Lower lobe of right lung (tissue), 2 donors: ENCODE measurements around the gene IL17RD. TPM values are rescaled to one million over a fixed set of nuclear protein-coding genes. Genes with fewer than 3 reads are reported as not detected.

ENCODE experiments used
- ATAC-seq, 2 donors: fragments of 200-7000 bp; cut with Tn5 transposase; one replicate each; pipeline ENCODE4 v1.9.1; 2020 to 2022; ENCODE audit warnings: mild to moderate bottlenecking in 2 of 2, moderate library complexity in 2 of 2
- DNase-seq: peaks from one replicate; pipeline ENCODE4 v3.0.0-alpha.2; 2020
- H3K27ac ChIP-seq: fragments of 200-600 bp; one replicate; pipeline ENCODE4 v1.8.0; 2022
- H3K27me3 ChIP-seq: fragments of 200-600 bp; one replicate; pipeline ENCODE4 v1.8.0; 2022; ENCODE audit warnings: low read depth
- H3K36me3 ChIP-seq: fragments of 200-600 bp; one replicate; pipeline ENCODE4 v1.8.0; 2022; ENCODE audit warnings: mild to moderate bottlenecking
- H3K4me1 ChIP-seq: fragments of 200-600 bp; one replicate; pipeline ENCODE4 v1.8.0; 2022
- H3K4me3 ChIP-seq: fragments of 200-600 bp; one replicate; pipeline ENCODE4 v1.8.0; 2022; ENCODE audit warnings: mild to moderate bottlenecking
- H3K9me3 ChIP-seq: fragments of 200-600 bp; one replicate; pipeline ENCODE4 v1.8.0; 2022
- CTCF ChIP-seq: fragments of 200-600 bp; IDR thresholded peaks from one replicate; pipeline ENCODE4 v1.8.0; 2022; ENCODE audit warnings: antibody characterized with exemption, mild to moderate bottlenecking
- intact Hi-C: fragments of 100-400 bp; cut with DNase I; formaldehyde crosslinking; loops from one replicate; pipeline ENCODE4 v1.11.0; 2022
- total RNA-seq: library from RNA; stranded (reverse); fragmentation: NEBNext Ultra II Directional; extraction: Animal tissue kit (Norgen Biotek cat#: 25700); gene quantifications from one replicate; pipeline ENCODE4 v1.2.1, GENCODE V29; 2021
- donor health status: DM: no; HTN: yes; CAD: no; lungs with severe emphysema.

IL17RD gene
- total RNA-seq, 1 donor from 2014 or later, result 2.4 TPM

GRCh38 chr3:57145852-57146251 is 19.3 kb downstream of the IL17RD start:
- no peak for TF ChIP-seq CTCF
- no peak overlapping the region for H3K27ac ChIP-seq

GRCh38 chr3:57144952-57145351 is 20.2 kb downstream of the IL17RD start:
- TF ChIP-seq CTCF, result no peak
- intact Hi-C loops, result no loop called here
- H3K36me3 ChIP-seq, result no peaks in the 10 kb centered on the region
- no peaks in the 10 kb centered on the region for H3K9me3 ChIP-seq
- H3K27me3 ChIP-seq, result no peaks in the 10 kb centered on the region
- ATAC-seq (no peak), DNase-seq (no peak)
- H3K4me1 ChIP-seq, result no peaks in the 10 kb centered on the region
- H3K4me3 ChIP-seq, result no peak overlapping the region
- H3K27ac ChIP-seq, result no peak overlapping the region

More at GRCh38 chr3:57145852-57146251, 19.3 kb downstream of the IL17RD start:
- Histone ChIP-seq H3K27me3 (peaks cover 1% of the 10 kb centered on the region), H3K4me3 (no peak overlapping the region), H3K36me3 (no peaks in the 10 kb centered on the region), H3K4me1 (no peaks in the 10 kb centered on the region), H3K9me3 (no peaks in the 10 kb centered on the region)
- intact Hi-C loops, result no loop called here
- DNase-seq, result no peak
- ATAC-seq, result no peak

GRCh38 chr3:57143886-57144459 is 21.2 kb downstream of the IL17RD start:
- TF ChIP-seq CTCF, result no peak
- DNase-seq (no peak), ATAC-seq (no peak)
- Histone ChIP-seq H3K4me3 (no peak overlapping the region), H3K27me3 (no peaks in the 10 kb centered on the region), H3K4me1 (no peaks in the 10 kb centered on the region), H3K9me3 (no peaks in the 10 kb centered on the region), H3K27ac (no peak overlapping the region), H3K36me3 (no peaks in the 10 kb centered on the region)
- intact Hi-C loops, result no loop called here

GRCh38 chr3:57142411-57142723 is 22.8 kb downstream of the IL17RD start:
- H3K4me1 ChIP-seq, result no peaks in the 10 kb centered on the region
- intact Hi-C loops, result no loop called here
- TF ChIP-seq CTCF, result no peak

GRCh38 chr3:57141719-57142410 is 23.3 kb downstream of the IL17RD start:
- H3K4me3 ChIP-seq, result no peak overlapping the region

More at GRCh38 chr3:57142411-57142723, 22.8 kb downstream of the IL17RD start:
- Histone ChIP-seq H3K36me3 (no peaks in the 10 kb centered on the region), H3K9me3 (no peaks in the 10 kb centered on the region), H3K27ac (no peak overlapping the region), H3K27me3 (no peaks in the 10 kb centered on the region), H3K4me3 (no peak overlapping the region)
- DNase-seq (no peak), ATAC-seq (no peak)

More at GRCh38 chr3:57141719-57142410, 23.3 kb downstream of the IL17RD start:
- H3K9me3 ChIP-seq, result no peaks in the 10 kb centered on the region
- DNase-seq (no peak), ATAC-seq (no peak)
- intact Hi-C loops, result no loop called here
- H3K27ac ChIP-seq, result no peak overlapping the region
- no peaks in the 10 kb centered on the region for H3K27me3 ChIP-seq
- no peak for TF ChIP-seq CTCF
- H3K4me1 ChIP-seq, result no peaks in the 10 kb centered on the region
- H3K36me3 ChIP-seq, result no peaks in the 10 kb centered on the region
